ENCODE measurements around the gene KDM4D.
"Not testable (repeated sequence)": the region's sequence is repeated elsewhere in the genome, so short reads cannot be mapped to it uniquely, and the experiment has no call there.

Gene KDM4D

DNA sequence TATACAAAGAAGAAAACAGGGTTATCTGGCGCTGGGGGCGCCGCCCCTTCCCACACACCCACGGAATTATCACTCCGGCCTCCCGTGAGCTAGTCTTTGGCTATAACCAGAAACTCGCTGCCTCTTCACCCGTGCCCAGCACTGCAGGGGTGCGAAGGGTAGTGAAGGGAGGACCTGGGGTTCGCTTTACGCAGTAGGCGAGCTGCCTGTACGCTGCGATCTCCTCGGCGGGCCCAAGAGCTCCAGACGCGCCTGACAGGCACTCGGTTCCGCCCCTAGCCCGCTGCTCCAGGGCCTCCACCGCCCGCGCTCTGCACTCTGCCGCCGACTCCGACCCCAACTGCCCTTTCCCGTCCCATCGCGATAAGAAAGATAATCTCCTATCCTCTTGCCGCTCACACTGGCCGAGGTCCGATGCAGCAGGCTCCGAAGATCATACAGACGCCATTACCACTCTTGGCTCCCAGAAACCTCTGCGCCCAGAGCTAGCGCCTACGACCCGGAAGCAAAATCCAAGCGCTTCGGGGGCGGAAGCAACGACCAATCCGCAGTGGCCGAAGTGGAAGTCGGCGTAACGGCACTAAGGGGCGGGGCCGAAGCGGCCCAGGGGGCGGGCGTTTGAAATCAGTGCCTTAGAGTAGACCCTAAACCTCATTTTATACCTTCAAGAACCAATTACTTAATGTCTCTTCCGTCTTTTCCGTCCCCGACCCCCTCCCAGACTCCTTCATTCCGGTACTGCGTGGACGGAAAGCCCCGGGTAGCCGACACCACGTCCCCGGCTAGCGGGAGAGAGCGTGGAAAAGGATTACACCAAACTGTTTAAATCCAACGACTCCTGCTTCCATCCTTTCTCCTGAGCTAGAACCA is at the start of gene KDM4D, which contains the start of gene CWC15:
Gene KDM4D, plus strand, starts transcription at position 611 of the 870 bp plus-strand sequence. CDS start 23,664 bp downstream, outside the sequence.
Gene CWC15, minus strand, starts transcription at position 458 of the 870 bp plus-strand sequence. CDS start 1,371 bp downstream, outside the sequence.
- DNase-seq (ENCODE audit: low read depth, low spot score) = peak; percentile 91

DNA sequence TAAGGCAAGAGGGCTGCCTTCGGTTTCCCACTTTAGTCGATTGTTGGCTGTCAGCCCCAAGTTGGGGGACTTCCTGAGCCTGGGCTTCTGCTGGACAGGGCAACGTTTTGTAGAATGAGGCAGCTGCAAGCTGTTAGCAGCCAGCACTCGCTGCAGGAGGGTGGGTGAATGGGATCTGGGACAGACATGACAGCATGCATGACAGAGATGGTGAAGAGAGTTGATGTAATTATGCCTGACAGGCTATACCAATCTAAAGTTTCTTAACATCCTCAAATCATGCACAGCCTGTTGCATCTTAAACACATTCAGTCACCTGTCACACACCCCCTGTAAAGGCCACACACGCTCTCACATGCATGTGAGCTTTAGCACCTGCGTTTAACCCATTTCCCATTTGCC is 49.3 kb upstream of the KDM4D start:
- DNase-seq (ENCODE audit: low read depth, low spot score) = no peak

GRCh38 chr11:94924612-94925011 is 48.9 kb upstream of the KDM4D start:
- no peak for DNase-seq (ENCODE audit: low read depth, low spot score)

DNA sequence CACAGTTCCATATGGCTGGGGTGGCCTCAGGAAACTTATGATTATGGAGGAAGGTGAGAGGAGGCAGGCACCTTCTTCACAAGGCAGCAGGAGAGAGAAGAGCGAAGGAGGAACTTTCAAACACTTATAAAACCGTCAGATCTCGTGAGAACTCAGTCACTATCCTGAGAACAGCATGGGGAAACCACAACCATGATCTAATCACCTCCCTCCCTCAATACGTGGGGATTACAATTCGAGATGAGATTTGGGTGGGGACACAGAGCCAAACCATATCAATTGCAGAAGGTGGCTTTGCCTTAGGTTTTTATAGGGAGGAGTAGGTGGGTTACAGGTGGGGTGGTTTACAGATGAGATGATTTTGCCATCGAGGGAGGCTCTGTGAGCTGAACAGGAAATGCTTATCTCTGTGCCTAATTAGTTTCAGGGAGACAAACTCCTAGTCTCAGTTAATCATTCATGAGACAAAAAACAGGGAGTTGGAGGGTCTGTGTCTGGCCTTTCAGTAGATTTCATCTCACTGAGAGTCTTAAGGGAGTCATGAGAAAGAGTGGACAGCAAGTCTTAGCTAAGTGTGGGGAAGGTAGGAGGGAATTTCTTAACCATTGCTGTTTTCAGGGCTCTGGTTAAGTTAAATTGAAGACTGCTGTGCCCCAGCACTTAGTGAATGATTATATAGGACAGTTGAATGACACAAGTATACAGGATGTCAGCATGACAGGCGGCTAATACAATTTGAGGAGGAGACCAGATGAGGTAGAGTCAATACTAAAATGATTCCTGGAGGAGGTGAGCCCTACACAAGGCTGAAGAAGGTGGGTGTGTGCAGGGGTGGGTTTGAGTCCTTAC is 47.9 kb upstream of the KDM4D start:
- no peak for DNase-seq (ENCODE audit: low read depth, low spot score)

DNA sequence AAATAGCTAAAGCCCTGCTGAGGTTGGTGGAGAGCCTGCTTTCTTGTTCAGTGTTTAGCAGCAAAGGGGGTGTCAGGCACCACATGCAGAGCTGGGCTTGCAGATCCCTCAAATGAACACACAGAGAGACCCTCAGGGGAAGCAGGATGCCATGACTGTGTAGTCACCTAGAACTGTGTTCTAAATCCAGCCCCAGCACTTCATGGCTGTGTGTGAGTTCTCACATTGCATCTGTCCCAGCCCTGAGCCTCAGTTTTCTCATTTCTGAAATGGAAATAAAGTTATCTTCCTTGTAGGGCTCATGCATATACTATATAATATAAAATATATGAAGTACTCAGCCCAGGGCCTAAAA is 47.3 kb upstream of the KDM4D start:
- DNase-seq (ENCODE audit: low read depth, low spot score) = no peak

DNA sequence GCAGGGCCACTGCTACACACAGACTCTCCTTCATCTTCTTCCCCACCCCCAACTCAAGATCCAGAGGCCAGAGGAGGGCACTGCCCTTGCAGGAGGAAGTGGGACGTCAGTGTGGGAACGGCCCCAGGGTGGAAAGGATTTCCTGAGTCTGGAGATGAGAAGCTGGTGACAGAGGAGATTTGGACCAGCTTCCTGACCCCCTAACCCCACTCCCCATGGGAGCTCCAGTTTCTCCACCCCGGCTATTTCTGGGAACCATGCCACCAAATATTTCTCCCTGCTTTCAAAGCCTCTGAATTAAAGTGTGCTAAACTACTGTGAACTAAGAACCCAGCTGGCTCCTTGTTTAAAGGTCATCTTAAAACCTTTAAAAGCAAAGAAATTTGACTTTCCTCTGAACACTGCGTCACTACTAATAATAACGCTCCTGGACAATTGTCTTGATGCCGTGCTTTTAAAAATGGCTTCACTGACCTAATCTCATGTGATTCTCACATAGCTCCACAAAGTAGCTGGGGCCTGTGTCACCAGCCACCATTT is 46.7 kb upstream of the KDM4D start:
- DNase-seq (ENCODE audit: low read depth, low spot score) = no peak

- no peak for DNase-seq (ENCODE audit: low read depth, low spot score)
Measured at GRCh38 chr11:94928117-94928990, 45.2 kb upstream of the KDM4D start.

DNA sequence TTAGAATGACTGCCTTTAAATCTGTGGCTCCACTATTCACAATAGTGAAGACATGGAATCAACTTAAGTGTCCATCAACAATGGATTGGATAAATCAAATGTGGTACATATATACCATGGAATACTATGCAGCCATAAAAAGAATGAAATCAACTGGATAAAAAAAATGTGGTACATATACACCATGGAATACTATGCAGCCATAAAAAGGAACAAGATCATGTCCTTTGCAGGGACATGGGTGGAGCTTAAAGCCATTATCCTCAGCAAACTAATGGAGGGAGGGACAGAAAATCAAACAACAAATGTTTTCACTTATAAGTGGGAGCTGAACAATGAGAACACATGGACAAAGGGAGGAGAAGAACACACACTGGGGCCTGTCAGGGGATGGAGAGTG is 41.4 kb upstream of the KDM4D start:
- DNase-seq (ENCODE audit: low read depth, low spot score) = not testable (repeated sequence)

- no peak for DNase-seq (ENCODE audit: low read depth, low spot score)
Measured at GRCh38 chr11:94932503-94932902, 41.0 kb upstream of the KDM4D start.

- DNase-seq (ENCODE audit: low read depth, low spot score) = no peak
Measured at GRCh38 chr11:94933223-94934130, 40.0 kb upstream of the KDM4D start.

- no peak for DNase-seq (ENCODE audit: low read depth, low spot score)
Measured at GRCh38 chr11:94934362-94934761, 39.1 kb upstream of the KDM4D start.

- DNase-seq (ENCODE audit: low read depth, low spot score) = no peak
Measured at GRCh38 chr11:94934846-94935245, 38.7 kb upstream of the KDM4D start.

DNA sequence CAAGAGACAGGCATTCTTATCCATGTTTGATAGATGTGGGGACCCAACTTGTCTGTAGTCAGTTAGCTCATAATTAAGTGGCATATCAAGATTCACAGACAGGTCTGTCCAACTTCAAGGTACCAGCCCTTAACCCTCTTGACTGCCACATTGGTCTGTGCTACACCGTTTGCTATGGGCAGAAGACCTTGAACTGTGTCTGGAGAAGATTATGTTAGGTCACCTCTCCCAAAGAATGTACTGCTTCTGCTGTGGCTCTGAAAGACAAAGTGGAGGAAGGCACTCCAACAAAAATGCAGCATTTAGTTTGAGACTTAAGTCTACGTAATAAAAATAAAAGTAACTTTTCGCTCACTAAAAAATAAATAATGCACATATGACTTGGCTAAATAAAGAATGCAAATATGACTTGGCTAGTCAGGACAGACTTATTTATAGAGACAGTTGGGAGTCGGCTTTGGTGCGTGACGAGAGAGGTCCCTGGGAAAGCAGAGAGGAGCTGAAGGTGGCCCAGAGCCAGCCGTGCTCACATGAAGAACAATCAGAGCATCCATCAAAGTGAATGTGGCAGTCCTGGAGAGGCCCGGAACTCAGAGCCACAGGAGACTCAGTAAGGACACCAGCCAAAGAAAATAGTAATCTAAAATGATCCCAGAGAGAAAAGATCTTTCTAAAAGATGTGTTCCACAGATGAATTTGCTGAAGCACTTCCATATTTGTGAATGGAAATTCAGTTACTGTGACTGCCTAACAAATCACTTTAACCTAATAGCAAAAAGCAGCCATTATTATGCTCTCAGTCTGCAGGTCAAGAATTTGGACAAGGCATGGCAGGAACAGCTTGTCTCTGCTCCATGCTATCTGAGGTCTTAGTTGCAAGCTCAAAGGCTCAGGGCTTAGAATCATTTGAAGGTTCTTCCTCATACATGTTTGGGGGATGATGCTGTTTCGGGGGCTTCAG is 35.1 kb upstream of the KDM4D start:
- DNase-seq (ENCODE audit: low read depth, low spot score) = no peak

- no peak for DNase-seq (ENCODE audit: low read depth, low spot score)
Measured at GRCh38 chr11:94939346-94939745, 34.2 kb upstream of the KDM4D start.

GRCh38 chr11:94941131-94941530 is 32.4 kb upstream of the KDM4D start:
- no peak for DNase-seq (ENCODE audit: low read depth, low spot score)

- DNase-seq (ENCODE audit: low read depth, low spot score) = no peak
Measured at GRCh38 chr11:94946812-94947211, 26.7 kb upstream of the KDM4D start.

DNA sequence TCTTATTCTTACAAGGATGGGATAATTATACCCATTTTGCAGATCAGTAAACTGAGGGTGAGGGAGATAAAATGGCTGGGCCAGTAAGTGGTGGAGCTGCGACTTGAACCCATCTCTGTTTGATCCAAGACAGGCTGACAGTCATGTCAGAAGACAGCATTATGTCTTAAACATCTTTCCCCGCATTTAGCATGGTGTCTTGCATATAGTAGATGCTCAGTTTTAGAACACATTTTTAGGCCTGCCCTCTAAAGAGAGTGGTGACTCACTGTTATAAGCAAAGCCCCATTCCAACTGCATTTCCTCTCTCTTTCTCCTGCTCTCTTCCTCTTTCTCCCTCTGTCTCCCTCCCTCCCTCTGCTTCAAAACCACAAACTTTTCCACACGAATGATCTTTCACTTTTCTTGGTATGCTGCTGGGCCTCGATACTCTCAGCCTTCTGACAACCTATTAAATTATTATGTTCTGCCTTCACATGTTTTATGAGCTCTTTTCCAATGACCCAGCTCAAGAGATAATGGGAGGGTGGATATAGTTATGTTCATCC is 25.4 kb upstream of the KDM4D start:
- no peak for DNase-seq (ENCODE audit: low read depth, low spot score)

GRCh38 chr11:94954753-94955152 is 18.8 kb upstream of the KDM4D start:
- no peak for DNase-seq (ENCODE audit: low read depth, low spot score)

DNA sequence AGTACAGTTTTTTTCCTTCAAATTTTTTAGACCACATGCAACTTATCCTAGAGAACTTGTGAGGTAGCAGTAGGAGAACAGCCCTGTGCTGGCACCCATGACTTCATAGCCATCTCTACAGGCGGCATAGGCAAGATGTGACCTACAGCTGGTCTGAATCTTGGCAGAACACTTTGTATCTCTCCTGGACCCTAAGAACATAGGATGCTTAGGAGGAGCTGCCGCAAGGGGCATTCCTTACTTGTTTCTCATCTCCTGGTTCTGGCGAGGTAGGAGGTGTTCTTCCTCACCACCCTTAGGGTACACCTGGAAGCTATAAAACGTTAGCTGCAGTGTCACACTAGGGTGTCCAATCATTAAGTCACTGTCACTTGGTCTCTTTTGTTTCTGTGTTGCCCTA is 16.5 kb upstream of the KDM4D start:
- no peak for DNase-seq (ENCODE audit: low read depth, low spot score)

All from activated CD4-positive, CD25-positive, alpha-beta regulatory T cell treated with anti-CD3 and anti-CD28 coated beads, Interleukin-2, amount 50 U/mL, for 16 hours (primary cell).